CD4-positive, alpha-beta T cell treated with Interferon gamma for 1 hour (primary cell): ENCODE data around the gene ENKUR.
"Not testable (repeated sequence)": the region's sequence is repeated elsewhere in the genome, so short reads cannot be mapped to it uniquely, and the experiment has no call there.

Experiments
- DNase-seq: peaks from one replicate; pipeline ENCODE4 v3.0.0-alpha.2; 2020

ENKUR gene

GRCh38 chr10:24969841-24970281 is 46.1 kb downstream of the ENKUR start:
- no peak for DNase-seq

- DNase-seq: not testable (repeated sequence)
Measured at GRCh38 chr10:24968951-24969350, 47.0 kb downstream of the ENKUR start.

- no peak for DNase-seq
Measured at GRCh38 chr10:24968349-24968748, 47.6 kb downstream of the ENKUR start.

- no peak for DNase-seq
Measured at GRCh38 chr10:24966962-24967481, 48.9 kb downstream of the ENKUR start.

GRCh38 chr10:24965051-24965450 is 50.9 kb downstream of the ENKUR start:
- no peak for DNase-seq

- no peak for DNase-seq
Measured at GRCh38 chr10:24963521-24964041, 52.4 kb downstream of the ENKUR start.

GRCh38 chr10:24962995-24963394 is 53.0 kb downstream of the ENKUR start:
- no peak for DNase-seq

- DNase-seq: no peak
Measured at GRCh38 chr10:24961582-24961981, 54.4 kb downstream of the ENKUR start.

- DNase-seq: no peak
Measured at GRCh38 chr10:24959382-24959730, 56.6 kb downstream of the ENKUR start.

- DNase-seq: no peak
Measured at GRCh38 chr10:24958721-24959381, 57.1 kb downstream of the ENKUR start.

GRCh38 chr10:24958091-24958720 is 57.8 kb downstream of the ENKUR start:
- DNase-seq: no peak

- DNase-seq: not testable (repeated sequence)
Measured at GRCh38 chr10:24957624-24958051, 58.3 kb downstream of the ENKUR start.

- DNase-seq: no peak
Measured at GRCh38 chr10:24953675-24954074, 62.3 kb downstream of the ENKUR start.

- peak; percentile 43 for DNase-seq
Measured at GRCh38 chr10:24952707-24953645, 63.0 kb downstream of the ENKUR start.

GRCh38 chr10:24952143-24952706 is 63.7 kb downstream of the ENKUR start, which contains the start of gene PRTFDC1:
TSS of gene PRTFDC1 (minus strand) at chr10:24952606. CDS start at chr10:24952575, 31 bp downstream.
- DNase-seq: peak; percentile 5

- DNase-seq: no peak
Measured at GRCh38 chr10:24951201-24952142, 64.5 kb downstream of the ENKUR start.

GRCh38 chr10:24950439-24950838 is 65.5 kb downstream of the ENKUR start:
- DNase-seq: no peak

GRCh38 chr10:24949616-24950015 is 66.3 kb downstream of the ENKUR start:
- no peak for DNase-seq

- no peak for DNase-seq
Measured at GRCh38 chr10:24947304-24948097, 68.5 kb downstream of the ENKUR start.

- no peak for DNase-seq
Measured at GRCh38 chr10:24944512-24945255, 71.3 kb downstream of the ENKUR start.
